Measurements from ENCODE around the gene SLC12A7. TPM values are rescaled to one million over a fixed set of nuclear protein-coding genes. Genes with fewer than 3 reads are reported as not detected.
A peak's percentile ranks its signal among the peaks of the same experiment; 100 is the strongest.

The SLC12A7 gene
- total and polyA plus RNA-seq, 9 donors = 5.9 to 33.9 (median 23.0) TPM

DNA sequence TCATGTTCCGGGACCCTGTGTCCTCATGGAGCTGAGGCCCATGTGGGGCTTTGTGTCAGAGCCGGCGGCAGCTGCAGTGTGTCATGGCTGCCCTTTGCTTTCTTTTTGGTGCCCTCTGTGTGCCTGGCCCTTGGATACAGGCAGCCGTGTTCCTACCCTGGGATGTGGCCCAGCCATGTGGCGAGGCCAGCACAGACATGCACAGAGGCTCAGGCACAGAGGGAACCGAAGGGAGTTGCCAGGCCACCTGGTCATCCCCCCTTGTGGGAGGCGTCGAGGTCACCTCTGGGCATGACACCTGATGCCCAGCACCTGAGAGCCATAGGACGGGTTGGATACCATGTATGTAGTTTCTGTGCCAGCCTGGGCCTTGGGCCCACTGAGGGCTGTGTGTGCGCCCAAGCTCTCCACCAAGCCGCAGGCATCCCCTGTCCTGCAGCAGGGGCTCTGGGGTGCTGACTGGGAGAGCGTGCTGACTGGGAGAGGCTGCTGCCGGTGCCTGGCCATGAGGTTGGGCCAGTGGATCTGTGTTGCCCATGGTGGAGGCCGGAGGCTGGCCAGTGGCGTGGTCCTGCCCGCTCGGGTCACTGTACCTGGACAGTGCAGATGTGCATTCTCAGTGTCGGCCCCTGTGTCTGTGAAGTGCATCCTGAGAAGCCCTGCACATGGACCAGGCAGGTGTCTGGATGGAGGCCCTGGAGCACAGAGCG is 98.5 kb downstream of the SLC12A7 start:
- intact Hi-C loops (cut with DNase I) = no loop called here
- H3K27ac ChIP-seq = no peak overlapping the region
- no peak overlapping the region for H3K4me3 ChIP-seq
- no peaks in the 10 kb centered on the region for H3K9me3 ChIP-seq
- no peak for TF ChIP-seq POLR2A (IDR thresholded peaks at IDR 0.05)
- TF ChIP-seq CTCF (IDR thresholded peaks at IDR 0.05) = no peak
- no peak for TF ChIP-seq EP300 (IDR thresholded peaks at IDR 0.05)
- H3K27me3 ChIP-seq = no peaks in the 10 kb centered on the region
- 91 to 95% (median 93%) methylated on average over 19 of the region's 19 CpGs for WGBS, 3 donors
- H3K36me3 ChIP-seq = no peaks in the 10 kb centered on the region
- H3K4me1 ChIP-seq (ENCODE audit: insufficient read depth) = peaks cover 3% of the 10 kb centered on the region
- peak in 1 of 5 donors; percentile 12 for DNase-seq

DNA sequence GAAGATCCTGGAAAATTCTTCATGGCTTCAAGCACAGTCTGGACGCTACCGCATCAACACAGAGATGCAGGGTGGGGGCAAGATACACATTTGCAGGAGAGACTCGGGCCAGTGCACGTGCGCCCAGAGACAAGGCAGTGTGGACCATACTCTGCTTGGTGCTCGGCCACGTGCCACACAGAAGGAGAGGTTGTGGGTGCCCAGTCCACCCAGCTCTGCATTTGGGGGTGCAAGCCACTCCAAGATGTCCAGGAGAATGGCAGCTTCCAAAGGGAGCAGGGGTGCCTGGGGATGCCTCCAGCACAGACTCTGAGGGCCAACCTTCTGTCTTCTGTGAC is 99.0 kb downstream of the SLC12A7 start:
- Histone ChIP-seq H3K4me3 (no peak overlapping the region), H3K9me3 (no peaks in the 10 kb centered on the region), H3K27ac (no peak overlapping the region), H3K27me3 (no peaks in the 10 kb centered on the region), H3K4me1 (ENCODE audit: insufficient read depth) (peaks cover 3% of the 10 kb centered on the region), H3K36me3 (no peaks in the 10 kb centered on the region)
- intact Hi-C loops (cut with DNase I) = no loop called here
- no peak for DNase-seq
- 93 to 95% (median 95%) methylated on average over 6 to 7 of the region's 7 CpGs for WGBS, 3 donors
- TF ChIP-seq CTCF (IDR thresholded peaks at IDR 0.05) = no peak
- no peak for TF ChIP-seq POLR2A (IDR thresholded peaks at IDR 0.05)
- TF ChIP-seq EP300 (IDR thresholded peaks at IDR 0.05) = no peak

- intact Hi-C loops (cut with DNase I) = no loop called here
- no peak overlapping the region for H3K27ac ChIP-seq
- peak in 1 of 5 donors; percentile 12 for DNase-seq
- no peaks in the 10 kb centered on the region for H3K36me3 ChIP-seq
- no peaks in the 10 kb centered on the region for H3K27me3 ChIP-seq
- TF ChIP-seq POLR2A (IDR thresholded peaks at IDR 0.05) = no peak
- no peak for TF ChIP-seq CTCF (IDR thresholded peaks at IDR 0.05)
- TF ChIP-seq EP300 (IDR thresholded peaks at IDR 0.05) = no peak
- no peaks in the 10 kb centered on the region for H3K9me3 ChIP-seq
- WGBS, 3 donors = 90 to 95% (median 94%) methylated on average over 12 of the region's 12 CpGs
- H3K4me1 ChIP-seq (ENCODE audit: insufficient read depth) = peaks cover 3% of the 10 kb centered on the region
- no peak overlapping the region for H3K4me3 ChIP-seq
These were observed 99.5 kb downstream of the SLC12A7 start for GRCh38 chr5:1012313-1012841.

- peak in 2 of 5 donors; percentile 5 to 12 for DNase-seq
- H3K36me3 ChIP-seq = no peaks in the 10 kb centered on the region
- H3K27ac ChIP-seq = no peak overlapping the region
- H3K4me1 ChIP-seq (ENCODE audit: insufficient read depth) = peaks cover 3% of the 10 kb centered on the region
- intact Hi-C loops (cut with DNase I) = no loop called here
- H3K27me3 ChIP-seq = no peaks in the 10 kb centered on the region
- TF ChIP-seq POLR2A (IDR thresholded peaks at IDR 0.05) (no peak), CTCF (IDR thresholded peaks at IDR 0.05) (no peak), EP300 (IDR thresholded peaks at IDR 0.05) (no peak)
- H3K9me3 ChIP-seq = no peaks in the 10 kb centered on the region
- no peak overlapping the region for H3K4me3 ChIP-seq
- 89 to 91% (median 90%) methylated on average over 19 of the region's 19 CpGs for WGBS, 3 donors
These were observed 100.0 kb downstream of the SLC12A7 start for GRCh38 chr5:1011741-1012312.

Data from ovary (tissue), 9 donors.